ENCODE measurements around the gene AGPAT3.

AGPAT3 gene

DNA sequence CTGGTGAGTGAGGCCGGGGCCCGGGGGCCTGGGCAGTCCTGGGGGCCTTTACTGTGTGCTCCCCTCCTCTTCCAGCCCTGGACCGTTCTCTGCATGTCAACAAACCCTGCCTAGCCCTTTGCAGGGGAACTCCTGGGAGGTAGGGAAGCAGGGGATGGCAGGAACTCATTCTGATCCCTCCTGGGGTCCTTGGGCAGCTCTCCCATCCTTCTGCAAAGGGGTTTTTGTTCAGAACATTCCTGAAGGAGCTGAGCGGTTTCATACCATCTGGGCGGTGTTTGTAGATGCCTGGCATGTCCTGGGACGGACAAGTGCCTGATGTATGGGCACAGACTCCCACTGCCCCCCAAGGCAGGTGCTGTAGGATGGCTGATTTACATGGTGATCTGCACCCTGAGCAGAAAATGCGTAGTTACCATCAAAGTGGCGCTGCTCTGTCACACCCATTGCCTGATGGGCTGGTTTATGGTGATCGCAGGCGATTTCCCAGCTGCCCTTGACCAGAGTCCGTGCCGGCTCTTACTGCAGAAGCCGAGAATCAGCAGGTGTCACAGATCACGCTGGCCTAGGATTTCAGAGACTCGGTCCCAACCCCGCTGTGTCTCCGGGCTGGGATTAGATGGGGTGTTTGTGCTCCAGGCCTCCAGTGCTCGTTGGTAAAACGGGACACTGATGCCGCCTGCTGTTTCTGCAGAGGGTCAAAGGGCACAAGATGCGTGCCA, 75.5 kb downstream of the AGPAT3 start:
- no peak for DNase-seq

DNA sequence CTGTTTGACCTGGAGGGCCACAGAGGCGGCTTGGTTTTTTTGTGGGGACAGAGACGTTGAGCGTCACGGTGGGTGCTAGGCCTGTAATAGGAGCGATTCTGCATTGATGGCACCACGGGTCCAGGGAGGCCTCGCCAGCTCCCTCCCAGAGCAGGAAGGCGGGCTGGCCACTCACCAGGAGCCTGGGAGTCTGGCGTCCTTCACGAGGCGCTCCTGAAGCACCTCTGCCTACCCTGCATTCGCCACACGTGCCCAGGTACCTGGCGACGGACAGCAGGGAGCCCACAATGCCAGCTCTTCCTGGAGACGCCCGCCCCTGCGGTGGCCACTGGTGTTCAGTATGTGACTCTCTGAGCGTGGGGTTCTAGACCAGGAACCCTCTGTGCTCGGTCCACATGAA, 77.2 kb downstream of the AGPAT3 start:
- DNase-seq, result no peak

GRCh38 chr21:43942621-43943020, 77.6 kb downstream of the AGPAT3 start:
- no peak for DNase-seq

DNA sequence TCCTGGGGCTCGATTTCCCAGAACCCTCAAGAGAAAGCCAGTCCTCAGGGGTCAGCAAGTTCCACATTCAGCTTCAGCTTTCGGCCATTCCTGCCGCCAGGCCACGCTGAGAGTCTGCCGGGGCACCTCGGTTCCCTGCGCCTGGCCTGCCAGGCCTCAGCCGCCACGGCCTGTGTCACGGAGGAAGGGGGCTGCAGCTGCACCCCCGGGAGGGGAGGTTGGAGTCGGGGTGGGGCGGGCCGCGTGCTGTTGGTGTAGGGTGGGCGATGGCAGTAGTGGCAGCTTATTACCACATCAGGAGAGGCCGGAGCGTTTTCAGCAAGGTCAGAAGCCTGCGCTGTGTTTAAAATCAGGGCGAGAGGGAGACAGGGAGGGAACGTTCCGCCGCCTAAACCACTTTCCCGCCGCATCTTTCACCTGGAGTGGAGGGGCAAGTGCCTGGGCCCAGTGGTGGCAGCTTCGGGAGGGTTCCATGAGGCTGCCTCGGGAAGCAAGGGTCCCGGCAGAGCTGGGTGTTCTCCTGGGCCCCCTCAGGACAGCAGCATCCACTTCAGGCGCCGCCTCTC, 78.6 kb downstream of the AGPAT3 start:
- no peak for DNase-seq

DNA sequence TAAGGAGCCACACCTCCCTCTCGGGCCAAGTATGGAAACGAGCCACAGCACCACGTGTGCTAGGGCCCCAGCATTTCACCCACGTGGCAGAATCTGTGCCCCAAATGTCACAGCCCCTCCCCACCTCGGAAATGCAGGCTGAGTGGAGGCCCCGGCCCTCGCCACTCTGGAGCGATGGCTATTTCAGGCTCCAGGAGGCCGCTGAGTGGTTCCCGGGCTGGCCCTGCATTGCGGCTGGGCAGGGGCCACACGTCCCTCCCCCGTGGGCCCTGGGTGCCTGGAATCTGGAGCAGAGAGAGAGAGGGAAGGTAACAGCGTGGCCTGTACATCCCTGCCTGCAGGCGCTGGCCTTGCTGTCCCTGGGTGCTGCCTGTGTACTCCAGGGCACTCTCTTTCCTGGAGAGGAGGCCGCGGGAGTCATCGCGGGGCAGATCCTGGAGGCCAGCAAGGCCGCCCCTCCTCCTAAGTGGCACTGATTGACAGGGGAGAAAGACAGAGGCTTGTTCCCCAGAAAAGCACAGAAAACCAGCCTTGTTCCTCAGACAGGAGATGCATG, 79.1 kb downstream of the AGPAT3 start:
- DNase-seq, result no peak

DNA sequence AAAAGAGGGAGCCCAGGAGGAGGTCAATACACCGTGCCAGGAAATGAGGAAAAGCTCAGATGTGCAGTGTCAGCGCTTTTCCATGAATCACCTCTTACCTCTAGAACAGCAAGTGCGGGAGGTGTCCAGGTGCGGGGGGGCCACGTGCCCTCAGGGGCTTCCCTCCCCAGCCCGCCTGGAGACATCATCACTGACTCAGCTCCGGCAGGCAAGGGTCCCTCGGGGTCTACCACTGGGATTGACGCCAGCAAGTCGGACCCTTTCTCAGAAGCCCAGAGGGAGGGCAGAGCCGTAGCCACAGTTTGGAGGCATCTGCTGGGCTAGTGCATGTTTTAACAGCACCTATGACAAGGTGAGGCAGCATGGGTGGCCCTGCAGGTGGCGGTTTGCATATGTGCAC, 79.7 kb downstream of the AGPAT3 start:
- no peak for DNase-seq

DNA sequence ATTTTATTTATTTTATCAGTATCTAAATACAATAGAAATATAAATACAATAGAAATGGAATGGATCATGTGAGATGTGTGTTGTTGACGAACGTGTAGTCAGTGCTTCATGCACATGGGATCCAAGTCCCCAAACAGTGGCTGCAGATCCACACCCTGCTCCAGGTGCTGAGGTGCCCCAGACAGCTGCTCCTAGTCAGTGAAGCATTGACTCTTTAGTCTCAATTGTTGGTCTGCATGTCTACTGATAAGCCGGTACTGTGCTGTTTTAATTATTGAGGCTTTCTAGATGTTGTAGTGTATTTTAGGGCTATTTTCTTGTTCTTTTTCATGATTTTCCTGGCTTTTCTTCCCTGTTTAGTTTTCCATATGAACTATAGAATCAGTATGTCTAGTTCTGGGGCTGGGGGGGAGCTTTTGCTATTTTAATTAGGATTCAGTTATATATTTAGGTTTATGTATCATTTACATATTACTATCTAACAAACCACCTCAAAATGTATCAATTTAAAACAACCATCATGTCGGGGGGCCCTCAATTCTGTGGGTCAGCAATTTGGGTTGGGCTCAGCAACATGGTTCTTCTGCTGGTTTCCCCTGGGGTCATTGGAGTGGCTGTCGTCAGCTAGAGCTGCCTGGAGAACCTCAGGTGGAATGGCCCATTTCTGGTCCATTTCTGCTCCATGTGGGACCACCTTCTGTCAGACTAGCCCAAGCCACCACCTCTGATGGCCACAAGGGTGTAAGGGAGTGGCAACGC, 83.9 kb downstream of the AGPAT3 start:
- DNase-seq, result no peak

DNA sequence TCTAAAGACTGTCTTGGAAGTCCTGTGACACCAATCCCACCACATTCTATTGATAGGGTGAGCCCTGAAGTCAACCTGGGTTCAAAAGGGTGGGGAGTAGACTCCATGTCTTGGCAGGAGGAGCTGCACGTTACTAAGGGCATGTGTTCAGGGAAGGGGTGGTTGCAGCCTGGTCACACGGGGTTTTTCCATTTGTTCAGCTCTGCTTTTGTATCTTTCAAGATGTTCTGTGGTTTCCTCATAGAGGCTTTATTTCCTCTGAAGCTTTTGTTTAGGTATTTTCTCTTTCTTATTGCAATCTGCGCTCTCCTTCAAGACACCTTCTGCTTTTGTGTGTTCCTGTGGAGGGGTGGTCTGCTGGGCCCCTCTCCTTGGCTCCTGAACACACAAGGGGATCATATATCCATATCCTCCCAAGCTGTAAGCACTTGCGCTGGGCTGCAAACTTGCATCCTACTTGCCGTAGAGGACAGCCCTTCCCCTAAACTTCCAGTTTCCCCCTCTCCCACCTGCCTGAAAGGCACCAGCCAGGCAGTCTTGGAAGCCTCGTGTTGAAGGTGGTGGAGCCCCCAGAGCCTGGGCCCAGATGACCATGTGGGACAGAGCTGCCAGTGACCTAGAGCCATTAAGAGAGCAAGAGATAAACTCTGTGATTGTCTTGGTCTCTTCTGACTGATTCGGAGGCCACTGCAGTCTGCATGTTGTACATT, 84.6 kb downstream of the AGPAT3 start:
- DNase-seq, result no peak

- no peak for DNase-seq
Measured at GRCh38 chr21:43950481-43950880, 85.5 kb downstream of the AGPAT3 start.

- DNase-seq, result no peak
Measured at GRCh38 chr21:43950936-43951335, 85.9 kb downstream of the AGPAT3 start.

- no peak for DNase-seq
Measured at GRCh38 chr21:43951911-43952703, 87.1 kb downstream of the AGPAT3 start.

GRCh38 chr21:43953021-43953420, 88.0 kb downstream of the AGPAT3 start:
- DNase-seq, result no peak

- no peak for DNase-seq
Measured at GRCh38 chr21:43954042-43954441, 89.0 kb downstream of the AGPAT3 start.

DNA sequence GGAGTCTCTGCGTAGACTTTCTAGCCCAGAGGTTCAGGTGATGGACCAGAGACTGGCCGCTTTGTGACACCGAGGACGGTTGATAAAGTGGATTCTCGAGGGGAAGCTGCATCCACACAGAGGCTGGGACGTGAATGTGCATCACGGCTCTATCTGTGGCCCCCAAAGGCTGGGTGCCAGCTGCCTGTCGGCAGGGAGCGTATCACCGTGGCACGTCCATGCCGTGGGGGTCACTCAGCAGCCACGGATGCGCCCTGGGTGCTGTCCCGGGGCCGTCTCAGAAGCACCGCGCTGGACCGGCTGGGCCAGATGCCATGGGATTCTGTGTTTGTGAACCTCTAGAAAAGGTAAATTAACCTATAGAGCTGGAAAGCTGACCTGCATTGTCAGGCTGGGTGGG, 89.9 kb downstream of the AGPAT3 start:
- no peak for DNase-seq

GRCh38 chr21:43956019-43956669, 91.1 kb downstream of the AGPAT3 start:
- DNase-seq, result no peak

- DNase-seq, result no peak
Measured at GRCh38 chr21:43956670-43957035, 91.6 kb downstream of the AGPAT3 start.

- no peak for DNase-seq
Measured at GRCh38 chr21:43957128-43957571, 92.1 kb downstream of the AGPAT3 start.

- DNase-seq, result no peak
Measured at GRCh38 chr21:43957611-43958362, 92.8 kb downstream of the AGPAT3 start.

- DNase-seq, result no peak
Measured at GRCh38 chr21:43958364-43959158, 93.5 kb downstream of the AGPAT3 start.
